Stimulated activated CD4-positive, alpha-beta T cell treated with anti-CD3 and anti-CD28 coated beads, Interleukin-15, amount 100 ng/mL, for 24 hours (primary cell): ENCODE results near the gene IRF6.
A peak's percentile ranks its signal among the peaks of the same experiment; 100 is the strongest.

Source experiments
- DNase-seq: peaks from one replicate; pipeline ENCODE4 v3.0.0-alpha.2; 2020

Gene IRF6

DNA sequence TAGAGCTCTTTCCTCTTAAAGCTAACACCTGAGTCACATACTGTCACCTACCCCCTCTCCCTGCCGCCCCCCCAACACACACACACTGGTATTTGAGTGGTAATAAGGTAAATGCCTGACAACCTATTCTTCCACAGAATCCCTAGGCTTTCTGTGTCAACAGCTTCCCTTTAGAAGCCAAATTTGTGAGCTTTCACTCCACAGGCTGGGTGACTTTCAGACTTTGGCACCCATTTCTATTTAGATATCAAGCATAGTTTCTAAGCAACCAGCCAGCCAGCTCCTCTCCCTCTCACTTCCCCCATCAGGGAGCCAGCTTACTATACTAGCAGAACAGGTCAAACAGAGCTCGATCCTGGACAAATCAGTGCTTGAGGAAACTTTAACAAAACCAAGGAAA is 18.4 kb downstream of the IRF6 start:
- no peak for DNase-seq

- no peak for DNase-seq
These were observed 19.8 kb downstream of the IRF6 start for GRCh38 chr1:209786146-209786545.

- DNase-seq, result no peak
These were observed 20.4 kb downstream of the IRF6 start for GRCh38 chr1:209785592-209785991.

GRCh38 chr1:209784265-209785169 is 21.4 kb downstream of the IRF6 start, which contains the start of gene C1orf74:
TSS of gene C1orf74 (minus strand) at chr1:209784559. CDS start at chr1:209783634, 925 bp downstream.
- peak; percentile 99 for DNase-seq

DNA sequence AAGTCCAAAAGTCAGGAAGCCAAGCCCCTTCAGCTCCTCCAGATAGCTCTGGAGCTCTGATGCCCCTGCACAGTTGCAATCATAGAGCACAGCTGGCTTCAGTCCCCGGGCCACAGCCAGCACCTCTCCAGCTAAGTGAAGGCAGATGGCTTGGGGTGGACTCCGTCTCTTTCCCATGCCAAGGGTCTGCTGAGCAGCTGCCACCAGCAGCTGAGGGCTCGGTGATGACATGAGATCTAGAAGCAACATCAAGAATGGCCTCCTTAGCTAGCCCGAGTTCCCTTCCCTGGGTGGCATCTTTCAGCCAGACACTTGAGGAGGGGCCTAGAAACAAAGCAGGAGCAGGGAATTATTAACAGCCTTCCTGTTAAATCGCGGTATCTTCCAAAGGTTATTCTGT is 22.6 kb downstream of the IRF6 start:
- no peak for DNase-seq

DNA sequence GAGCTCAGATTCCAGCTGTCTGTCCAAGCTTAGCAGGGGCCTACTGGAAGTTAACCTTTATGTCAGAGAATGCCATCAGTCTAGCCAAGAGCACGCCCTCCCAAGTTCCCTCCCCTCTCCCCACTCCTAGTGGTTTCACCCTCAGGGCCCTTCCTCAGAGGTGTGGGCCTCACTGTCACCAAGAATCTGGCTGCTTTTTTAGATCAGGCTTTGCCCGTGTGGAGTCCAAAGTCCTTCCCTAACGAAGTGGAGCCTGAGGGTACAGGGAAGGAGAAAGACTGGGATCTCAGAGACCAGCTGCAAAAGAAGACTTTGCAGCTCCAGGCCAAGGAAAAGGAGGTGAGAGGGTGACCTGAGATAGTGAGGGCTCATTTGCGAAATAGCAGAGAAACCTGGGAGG is 25.7 kb downstream of the IRF6 start:
- DNase-seq, result no peak

GRCh38 chr1:209778102-209778501 is 27.8 kb downstream of the IRF6 start:
- DNase-seq, result no peak

GRCh38 chr1:209777587-209777986 is 28.4 kb downstream of the IRF6 start:
- DNase-seq, result no peak

GRCh38 chr1:209775678-209776077 is 30.3 kb downstream of the IRF6 start:
- no peak for DNase-seq

DNA sequence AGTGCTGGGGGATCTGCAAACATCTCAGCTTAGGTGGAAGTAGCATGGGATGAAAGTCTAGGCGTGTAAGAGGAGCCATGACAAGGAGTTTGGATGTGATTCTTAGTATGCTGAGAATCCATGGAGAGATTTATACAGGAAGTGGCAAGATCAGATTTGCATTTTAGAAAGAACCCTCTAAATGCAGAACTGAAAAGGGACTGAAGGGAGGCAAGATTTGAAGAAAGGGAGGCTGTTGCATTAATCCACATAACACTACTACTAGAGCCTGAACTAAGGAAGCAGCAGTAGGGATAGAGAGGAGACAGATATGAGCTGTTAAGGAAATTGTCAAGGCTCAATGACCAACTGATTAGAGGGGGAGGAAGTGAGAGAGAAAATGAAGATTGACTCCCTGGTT is 31.4 kb downstream of the IRF6 start:
- DNase-seq, result no peak

GRCh38 chr1:209772126-209772525 is 33.8 kb downstream of the IRF6 start:
- DNase-seq, result no peak

GRCh38 chr1:209770636-209771415 is 35.1 kb downstream of the IRF6 start:
- no peak for DNase-seq

DNA sequence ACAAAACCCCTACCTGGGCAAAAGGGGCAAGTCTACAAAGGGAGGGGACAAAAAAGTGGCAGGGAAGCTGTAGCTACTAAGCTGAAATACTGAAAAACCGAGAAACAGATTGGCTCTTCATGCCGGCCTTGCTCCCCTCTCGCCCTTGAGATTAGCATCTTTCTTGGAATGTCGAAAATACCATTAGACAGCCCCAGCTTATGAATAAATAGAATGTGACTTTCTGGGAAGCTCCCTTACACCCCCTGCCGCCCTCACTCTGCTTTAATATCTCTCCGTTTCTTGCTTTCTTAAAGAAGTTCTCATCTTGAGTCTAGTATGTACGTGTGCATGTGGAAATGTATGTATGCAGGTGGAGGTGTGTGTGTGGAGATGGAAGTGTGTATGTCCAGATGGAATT is 36.0 kb downstream of the IRF6 start:
- no peak for DNase-seq

- DNase-seq, result peak; percentile 86
These were observed 36.6 kb downstream of the IRF6 start for GRCh38 chr1:209769171-209769904.

- peak; percentile 91 for DNase-seq
These were observed 37.6 kb downstream of the IRF6 start for GRCh38 chr1:209768354-209768774.

GRCh38 chr1:209767706-209768105 is 38.2 kb downstream of the IRF6 start:
- no peak for DNase-seq

DNA sequence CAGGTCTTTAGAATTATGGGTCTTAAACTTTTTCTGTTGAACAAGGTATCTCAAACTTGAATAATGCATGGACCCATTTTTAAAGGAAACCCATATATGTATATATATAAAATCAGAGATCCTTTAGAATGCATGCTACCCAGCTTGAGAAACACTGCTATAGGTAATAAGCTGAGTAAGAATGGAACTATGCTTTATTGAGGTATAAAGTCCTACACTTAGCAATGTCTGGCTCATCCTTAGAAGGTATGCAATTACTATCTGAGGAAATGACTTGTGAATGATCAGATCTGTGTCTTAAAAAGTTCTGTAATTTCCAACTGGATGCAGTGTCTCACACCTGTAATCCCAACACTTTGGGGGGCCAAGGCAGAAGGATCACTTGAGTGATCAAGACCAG is 38.8 kb downstream of the IRF6 start:
- no peak for DNase-seq

GRCh38 chr1:209766051-209766450 is 39.9 kb downstream of the IRF6 start:
- DNase-seq, result no peak

DNA sequence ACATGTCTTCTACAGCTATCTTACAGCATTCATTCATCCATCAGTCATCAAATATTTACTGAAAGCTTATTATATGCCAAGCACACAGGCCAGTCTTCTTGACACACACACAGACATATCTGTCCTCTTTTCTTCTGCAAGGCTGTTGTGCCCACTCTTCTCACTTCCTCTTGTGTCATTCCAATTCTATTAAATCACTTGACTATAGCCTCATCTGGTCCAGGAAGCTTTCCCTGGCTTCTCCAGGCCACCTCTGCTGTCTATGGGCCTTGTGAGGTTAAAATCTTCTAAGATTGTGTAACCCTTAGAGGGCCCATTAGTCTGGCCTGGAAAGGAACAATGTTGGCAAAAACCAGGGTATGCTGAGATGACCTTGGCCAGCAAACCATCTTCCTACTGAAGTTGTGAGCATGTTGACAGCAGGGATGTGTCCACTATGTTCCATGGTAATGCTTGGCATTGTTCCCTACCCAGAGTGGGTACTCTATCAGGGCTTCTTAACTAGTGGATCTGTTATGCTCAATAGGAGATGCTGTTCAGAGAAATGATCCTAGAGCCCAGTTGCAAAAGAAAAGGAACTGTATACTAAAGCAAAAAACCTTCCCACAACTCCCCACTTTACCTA is 44.8 kb downstream of the IRF6 start:
- DNase-seq, result no peak

GRCh38 chr1:209759829-209760359 is 46.0 kb downstream of the IRF6 start:
- no peak for DNase-seq

- no peak for DNase-seq
These were observed 47.5 kb downstream of the IRF6 start for GRCh38 chr1:209758400-209758799.
